CD4-positive, CD25-positive, alpha-beta regulatory T cell (primary cell): Measurements from ENCODE around the gene NEK11. TPM values are rescaled to one million over a fixed set of nuclear protein-coding genes. Genes with fewer than 3 reads are reported as not detected.

Experiments used
- ATAC-seq, 2 donors: fragments of 150-1000 bp; cut with Tn5 transposase; one replicate each; pipeline ENCODE4 v1.10.0; 2021; ENCODE audit warnings: low read depth in 2 of 2, moderate number of reproducible peaks in 2 of 2, moderate library complexity in 1 of 2
- DNase-seq, 3 donors: peaks; one replicate each; pipeline versions ENCODE4 v3.0.0 to v3.0.0-alpha.2; 2012 to 2022; ENCODE audit warnings: mixed read lengths in 1 of 3
- H3K27ac ChIP-seq: one replicate; pipeline ENCODE4 v1.7.0; 2013; ENCODE audit warnings: mild to moderate bottlenecking, low read length; ENCODE audit not compliant: insufficient read depth, poor library complexity, severe bottlenecking
- H3K27me3 ChIP-seq: one replicate; pipeline ENCODE4 v1.7.0; 2013; ENCODE audit warnings: low read length; ENCODE audit not compliant: control insufficient read depth, insufficient read depth
- H3K36me3 ChIP-seq: one replicate; pipeline ENCODE4 v1.7.0; 2013; ENCODE audit warnings: mild to moderate bottlenecking, low read length, moderate library complexity; ENCODE audit not compliant: control insufficient read depth, insufficient read depth
- H3K4me1 ChIP-seq: 2 replicates; pipeline ENCODE4 v1.7.0; 2013; ENCODE audit warnings: mild to moderate bottlenecking, low read length; ENCODE audit not compliant: insufficient read depth, control insufficient read depth, poor library complexity, severe bottlenecking
- H3K4me3 ChIP-seq: one replicate; pipeline ENCODE4 v1.7.0; 2013; ENCODE audit warnings: low read depth, mild to moderate bottlenecking, low read length, moderate library complexity
- H3K9me3 ChIP-seq, 2 experiments: 1 replicate in 1 of 2; 2 replicates in 1 of 2; pipeline ENCODE4 v1.7.0; 2013; ENCODE audit warnings: low read length in 2 of 2, mild to moderate bottlenecking in 1 of 2, moderate library complexity in 1 of 2; ENCODE audit not compliant: control insufficient read depth in 2 of 2
- H3K27ac Mint-ChIP-seq, 3 donors: one replicate each; pipeline ENCODE4 v1.8.0; 2020 to 2022; ENCODE audit warnings: mild to moderate bottlenecking in 3 of 3, mixed read lengths in 3 of 3, moderate library complexity in 2 of 3
- H3K27me3 Mint-ChIP-seq: one replicate; pipeline ENCODE4 v1.8.0; 2022; ENCODE audit warnings: mild to moderate bottlenecking, mixed read lengths
- H3K36me3 Mint-ChIP-seq: one replicate; pipeline ENCODE4 v1.8.0; 2020; ENCODE audit warnings: mixed read lengths
- H3K4me1 Mint-ChIP-seq, 4 donors: one replicate each; pipeline ENCODE4 v1.8.0; 2020 to 2022; ENCODE audit warnings: mixed read lengths in 4 of 4, mild to moderate bottlenecking in 1 of 4
- H3K4me3 Mint-ChIP-seq, 4 donors: one replicate each; pipeline ENCODE4 v1.8.0; 2020 to 2022; ENCODE audit warnings: mild to moderate bottlenecking in 4 of 4, mixed read lengths in 4 of 4, moderate library complexity in 3 of 4
- H3K9me3 Mint-ChIP-seq, 7 donors: one replicate each; pipeline ENCODE4 v1.8.0; 2020 to 2022; ENCODE audit warnings: mixed read lengths in 7 of 7, mild to moderate bottlenecking in 3 of 7, moderate library complexity in 2 of 7
- polyA plus RNA-seq, 4 donors: library from polyadenylated mRNA; unstranded; fragments of 300-500 nt; fragmentation: Illumina TruSeq; gene quantifications; one replicate each; pipeline ENCODE4 v1.2.3, GENCODE V29; 2021
- total RNA-seq: library from RNA; stranded (reverse); gene quantifications from one replicate; pipeline ENCODE4 v1.2.3, GENCODE V29; 2022

Gene NEK11
- total and polyA plus RNA-seq, 5 donors from 2014 or later = 1.1 to 3.3 (median 1.7) TPM

DNA sequence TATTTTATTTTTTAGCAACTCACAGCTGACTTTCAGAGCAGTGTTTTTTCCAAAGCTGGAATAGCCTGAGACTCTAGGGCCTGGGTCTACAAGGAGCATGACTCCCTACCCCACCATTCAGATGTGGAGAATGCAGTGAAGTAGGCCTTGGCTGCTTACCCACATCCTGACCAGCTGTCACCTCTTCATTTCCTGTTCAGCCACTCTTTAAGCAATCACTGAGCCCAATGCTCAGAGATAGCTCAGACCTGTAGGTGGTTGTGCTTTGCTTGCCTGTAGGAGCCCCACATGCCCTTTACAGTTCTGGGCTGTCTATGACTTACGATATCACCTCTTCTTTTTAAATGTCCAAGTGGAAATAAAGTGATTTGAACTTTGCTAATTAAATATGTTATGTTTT lies 148.1 kb downstream of the NEK11 start:
- H3K27ac Mint-ChIP-seq = peak overlapping the region; percentile 26 to 87 (median 65)
- no peaks in the 10 kb centered on the region for H3K27me3 Mint-ChIP-seq
- Histone ChIP-seq H3K36me3 (no peaks in the 10 kb centered on the region), H3K4me3 (no peak overlapping the region), H3K4me1 (peaks cover 13% of the 10 kb centered on the region), H3K27me3 (no peaks in the 10 kb centered on the region), H3K9me3 (no peaks in the 10 kb centered on the region), H3K27ac (peak overlapping the region; percentile 1)
- DNase-seq (peak in 2 of 3 donors; percentile 23 to 75), ATAC-seq (peak; percentile 86 to 90)
- peaks cover 0 to 3% (median 0%) of the 10 kb centered on the region in 7 donors for H3K9me3 Mint-ChIP-seq
- H3K4me3 Mint-ChIP-seq = peak overlapping the region in 2 of 4 donors; percentile 26 to 73
- H3K36me3 Mint-ChIP-seq = no peaks in the 10 kb centered on the region
- peaks cover 5 to 26% (median 14%) of the 10 kb centered on the region in 4 donors for H3K4me1 Mint-ChIP-seq

DNA sequence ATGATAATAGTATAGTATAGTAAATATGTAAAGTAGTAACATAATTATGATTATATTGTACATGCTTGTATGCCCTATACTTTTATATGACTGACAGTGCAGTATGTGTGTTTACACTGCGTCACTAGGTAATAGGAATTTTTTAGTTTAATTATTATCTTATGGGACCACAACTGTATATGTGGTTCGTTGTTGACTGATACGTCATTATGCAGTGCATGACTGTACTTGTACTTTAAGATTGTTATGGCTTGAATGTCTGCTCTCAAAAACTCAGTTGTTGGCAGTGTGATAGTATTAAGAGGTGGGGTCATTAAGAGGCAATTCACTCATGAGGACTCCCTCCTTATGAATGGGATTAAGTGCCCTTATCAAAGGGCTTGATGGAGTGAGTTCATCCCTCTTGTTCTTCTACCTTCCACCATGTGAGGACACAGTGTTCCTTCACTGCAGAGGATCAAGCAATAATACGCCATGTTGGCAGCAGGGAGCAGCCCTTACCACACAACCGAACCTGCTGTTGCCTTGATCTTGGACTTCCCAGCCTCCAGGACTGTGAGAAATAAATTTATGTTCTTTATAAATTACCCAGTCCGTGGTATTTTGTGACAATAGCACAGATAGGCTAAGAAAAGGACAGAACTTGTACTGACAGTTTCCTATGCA lies 152.2 kb downstream of the NEK11 start:
- H3K4me3 ChIP-seq = no peak overlapping the region
- peaks cover 0 to 6% (median 2%) of the 10 kb centered on the region in 7 donors for H3K9me3 Mint-ChIP-seq
- ATAC-seq (no peak), DNase-seq (no peak)
- no peaks in the 10 kb centered on the region for H3K36me3 ChIP-seq
- peaks cover 13% of the 10 kb centered on the region for H3K4me1 ChIP-seq
- H3K27me3 ChIP-seq = no peaks in the 10 kb centered on the region
- H3K27me3 Mint-ChIP-seq = no peaks in the 10 kb centered on the region
- peaks cover 3% of the 10 kb centered on the region for H3K36me3 Mint-ChIP-seq
- H3K4me3 Mint-ChIP-seq = no peak overlapping the region
- H3K9me3 ChIP-seq = no peaks in the 10 kb centered on the region
- no peak overlapping the region for H3K27ac Mint-ChIP-seq
- H3K27ac ChIP-seq = no peak overlapping the region
- H3K4me1 Mint-ChIP-seq = peaks cover 0 to 17% (median 9%) of the 10 kb centered on the region in 4 donors

DNA sequence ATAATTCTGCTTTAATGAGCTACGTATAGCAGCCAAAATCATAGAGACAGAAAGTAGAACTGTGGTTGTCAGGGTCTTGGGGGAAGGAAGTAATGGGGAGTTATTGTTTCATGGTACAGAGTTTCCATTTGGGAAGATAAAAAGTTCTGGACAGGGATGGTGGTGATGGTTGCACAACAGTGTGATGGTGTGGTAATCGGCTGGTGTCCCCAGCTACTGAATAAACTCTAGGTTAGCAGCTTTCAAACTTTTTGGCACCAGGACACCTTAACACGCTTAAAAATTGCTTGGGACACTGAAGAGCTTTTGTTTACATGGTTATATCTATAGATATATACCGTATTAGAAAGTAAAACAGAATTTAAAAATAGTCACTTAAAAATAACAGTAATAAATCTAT lies 166.0 kb downstream of the NEK11 start:
- H3K4me3 Mint-ChIP-seq = no peak overlapping the region
- no peak overlapping the region for H3K27ac Mint-ChIP-seq
- Histone ChIP-seq H3K27me3 (no peaks in the 10 kb centered on the region), H3K27ac (no peak overlapping the region), H3K4me3 (no peak overlapping the region), H3K36me3 (no peaks in the 10 kb centered on the region), H3K9me3 (no peaks in the 10 kb centered on the region), H3K4me1 (no peaks in the 10 kb centered on the region)
- DNase-seq (no peak), ATAC-seq (no peak)
- peaks cover 0 to 8% (median 0%) of the 10 kb centered on the region in 7 donors for H3K9me3 Mint-ChIP-seq
- no peaks in the 10 kb centered on the region for H3K27me3 Mint-ChIP-seq
- no peaks in the 10 kb centered on the region for H3K36me3 Mint-ChIP-seq
- peaks cover 0 to 1% (median 0%) of the 10 kb centered on the region in 4 donors for H3K4me1 Mint-ChIP-seq

DNA sequence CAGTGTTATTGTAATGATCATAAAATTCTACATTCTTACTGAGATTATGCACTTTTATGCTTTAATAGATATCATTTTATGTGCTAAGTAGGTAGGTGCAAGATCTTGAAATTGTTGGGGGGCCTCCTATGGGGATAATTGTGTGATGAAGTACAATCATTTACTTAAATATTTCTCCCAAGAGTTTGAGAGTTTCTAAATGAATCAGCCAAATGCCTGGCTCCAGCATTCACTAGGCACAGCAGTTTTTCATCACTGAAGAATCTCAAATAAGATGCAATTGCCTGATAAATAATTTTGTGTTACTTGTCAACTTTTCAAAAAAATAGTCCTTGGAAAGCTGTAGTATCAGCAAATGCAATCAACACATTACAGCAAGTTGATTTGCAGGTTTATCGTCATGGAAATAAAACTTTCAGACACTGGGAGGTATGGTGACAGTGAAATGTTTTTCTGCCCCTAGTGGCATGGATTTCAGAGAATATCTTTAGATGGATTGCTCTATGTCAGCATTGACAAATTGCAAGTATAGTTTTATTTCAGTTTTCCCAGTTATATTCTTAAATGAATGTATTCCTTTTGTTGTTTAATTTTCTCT lies 167.1 kb downstream of the NEK11 start:
- Mint-ChIP-seq H3K36me3 (no peaks in the 10 kb centered on the region), H3K4me1 (peaks cover 0 to 1% (median 0%) of the 10 kb centered on the region in 4 donors), H3K27me3 (no peaks in the 10 kb centered on the region), H3K27ac (no peak overlapping the region), H3K4me3 (no peak overlapping the region), H3K9me3 (peaks cover 0 to 8% (median 0%) of the 10 kb centered on the region in 7 donors)
- DNase-seq (no peak), ATAC-seq (no peak)
- Histone ChIP-seq H3K9me3 (no peaks in the 10 kb centered on the region), H3K4me1 (no peaks in the 10 kb centered on the region), H3K4me3 (no peak overlapping the region), H3K27me3 (no peaks in the 10 kb centered on the region), H3K36me3 (no peaks in the 10 kb centered on the region), H3K27ac (no peak overlapping the region)

DNA sequence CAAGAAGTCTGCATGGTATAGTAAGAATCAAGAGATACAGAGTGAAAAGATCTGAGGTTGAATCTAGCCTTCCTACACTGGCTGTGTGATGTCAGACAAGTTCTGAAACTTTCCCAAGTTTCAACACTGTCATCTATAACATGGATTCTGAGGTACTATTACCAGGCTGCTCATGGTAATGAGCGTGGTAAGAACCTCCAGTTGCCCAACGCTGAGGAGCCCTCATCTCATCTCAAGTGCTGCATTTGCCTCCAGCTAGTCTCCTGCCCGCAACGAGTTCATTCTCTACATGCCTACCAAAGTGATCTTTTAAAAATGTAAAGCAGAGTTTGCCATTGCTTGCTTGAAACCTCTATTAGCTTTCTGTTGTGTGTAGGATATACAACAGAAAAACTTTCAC lies 168.1 kb downstream of the NEK11 start:
- Mint-ChIP-seq H3K4me1 (peaks cover 0 to 1% (median 0%) of the 10 kb centered on the region in 4 donors), H3K27me3 (no peaks in the 10 kb centered on the region), H3K4me3 (no peak overlapping the region), H3K9me3 (peaks cover 0 to 11% (median 0%) of the 10 kb centered on the region in 7 donors), H3K27ac (no peak overlapping the region), H3K36me3 (no peaks in the 10 kb centered on the region)
- DNase-seq = no peak
- Histone ChIP-seq H3K27ac (no peak overlapping the region), H3K36me3 (no peaks in the 10 kb centered on the region), H3K4me1 (no peaks in the 10 kb centered on the region), H3K4me3 (no peak overlapping the region), H3K27me3 (no peaks in the 10 kb centered on the region), H3K9me3 (no peaks in the 10 kb centered on the region)
- no peak for ATAC-seq

DNA sequence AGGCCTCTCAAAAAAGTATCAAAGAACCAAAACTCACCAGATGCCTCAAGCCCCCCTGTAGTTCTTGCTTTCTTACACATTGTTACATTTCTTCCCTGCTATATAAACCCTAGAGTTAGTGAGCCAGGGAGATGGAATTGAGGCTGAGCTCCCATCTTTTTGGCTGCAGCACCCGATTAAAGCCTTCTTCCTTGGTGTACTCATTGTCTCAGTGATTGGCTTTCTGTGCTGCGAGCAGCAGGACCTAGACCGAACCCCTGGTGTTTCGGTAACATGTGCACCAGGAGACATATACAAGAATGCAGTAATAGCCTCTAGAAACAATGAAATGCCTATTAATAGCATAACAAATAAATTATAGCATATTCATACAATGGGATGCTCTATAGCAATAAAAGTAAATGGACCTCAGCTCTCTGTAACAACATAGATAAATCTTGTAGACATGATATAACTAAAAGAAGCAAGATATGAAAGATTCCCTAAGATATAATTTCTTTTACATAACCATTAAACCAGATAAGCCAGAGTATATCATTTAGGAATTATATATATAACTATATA lies 174.0 kb downstream of the NEK11 start:
- no peak overlapping the region for H3K27ac Mint-ChIP-seq
- H3K27me3 Mint-ChIP-seq = no peaks in the 10 kb centered on the region
- H3K27ac ChIP-seq = no peak overlapping the region
- no peaks in the 10 kb centered on the region for H3K4me1 ChIP-seq
- H3K27me3 ChIP-seq = no peaks in the 10 kb centered on the region
- H3K9me3 Mint-ChIP-seq = peaks cover 0 to 22% (median 3%) of the 10 kb centered on the region in 7 donors
- ATAC-seq (no peak), DNase-seq (no peak)
- H3K4me1 Mint-ChIP-seq = peaks cover 0 to 4% (median 0%) of the 10 kb centered on the region in 4 donors
- H3K4me3 ChIP-seq = no peak overlapping the region
- no peaks in the 10 kb centered on the region for H3K36me3 Mint-ChIP-seq
- H3K36me3 ChIP-seq = no peaks in the 10 kb centered on the region
- H3K9me3 ChIP-seq = peaks cover 0 to 10% of the 10 kb centered on the region in 2 experiments
- H3K4me3 Mint-ChIP-seq = no peak overlapping the region

DNA sequence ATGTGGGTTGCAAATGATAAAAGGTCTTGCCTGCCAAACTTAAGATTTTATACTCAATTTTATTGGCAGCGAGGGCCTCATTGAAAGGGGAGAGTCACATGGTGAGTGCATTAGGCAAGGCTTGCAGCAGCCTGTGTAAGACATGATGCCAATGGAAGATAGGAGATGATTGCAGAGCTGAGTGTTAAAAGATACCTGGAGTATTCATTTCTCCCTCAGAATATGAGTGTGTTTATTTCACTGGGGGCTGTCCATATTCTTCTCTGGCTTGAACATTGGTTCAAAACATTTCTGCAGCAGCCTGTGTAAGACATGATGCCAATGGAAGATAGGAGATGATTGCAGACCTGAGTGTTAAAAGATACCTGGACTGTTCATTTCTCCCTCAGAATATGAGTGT lies 189.7 kb downstream of the NEK11 start:
- H3K4me3 Mint-ChIP-seq = no peak overlapping the region
- no peaks in the 10 kb centered on the region for H3K36me3 ChIP-seq
- peaks cover 5% of the 10 kb centered on the region for H3K27me3 Mint-ChIP-seq
- H3K27me3 ChIP-seq = no peaks in the 10 kb centered on the region
- H3K4me1 Mint-ChIP-seq = no peaks in the 10 kb centered on the region
- H3K27ac Mint-ChIP-seq = no peak overlapping the region
- no peaks in the 10 kb centered on the region for H3K36me3 Mint-ChIP-seq
- H3K9me3 Mint-ChIP-seq = peaks cover 0 to 7% (median 0%) of the 10 kb centered on the region in 7 donors
- no peak overlapping the region for H3K4me3 ChIP-seq
- ATAC-seq (no peak), DNase-seq (no peak)
- H3K4me1 ChIP-seq = no peaks in the 10 kb centered on the region
- no peaks in the 10 kb centered on the region for H3K9me3 ChIP-seq
- no peak overlapping the region for H3K27ac ChIP-seq
